HepG2 (cell line): ENCODE measurements around the gene TMC8. TPM values are rescaled to one million over a fixed set of nuclear protein-coding genes. Genes with fewer than 3 reads are reported as not detected.
A peak's percentile ranks its signal among the peaks of the same experiment; 100 is the strongest.

Experiments used
- ARHGAP35 ChIP-seq: sonication (generic); formaldehyde crosslinking; IDR thresholded peaks from 2 replicates; pipeline ENCODE4 v1.9.0; 2022; ENCODE audit warnings: mild to moderate bottlenecking, inconsistent platforms, moderate library complexity, missing genetic modification reagents, borderline replicate concordance
- ESRRA ChIP-seq: sonication (generic); formaldehyde crosslinking; IDR thresholded peaks from 2 replicates; pipeline ENCODE4 v1.5.1; 2020; ENCODE audit warnings: mild to moderate bottlenecking, low read depth, missing genetic modification reagents
- MTA1 ChIP-seq: sonication (generic); formaldehyde crosslinking; IDR thresholded peaks from 2 replicates; pipeline ENCODE4 v1.4.0; 2020; ENCODE audit warnings: missing genetic modification reagents, mild to moderate bottlenecking, borderline replicate concordance
- NAIF1 ChIP-seq: sonication (generic); formaldehyde crosslinking; IDR thresholded peaks from 2 replicates; pipeline ENCODE4 v1.5.0; 2020; ENCODE audit warnings: mild to moderate bottlenecking, missing genetic modification reagents, borderline replicate concordance
- PHB2 ChIP-seq: fragments of 450-650 bp; IDR thresholded peaks from 2 replicates; pipeline ENCODE4 v1.6.1; 2018; ENCODE audit not compliant: partially characterized antibody
- PPARG ChIP-seq: conservative IDR thresholded peaks from 2 replicates; pipeline ENCODE4 v1.6.1; 2016; ENCODE audit warnings: missing biosample characterization, missing genetic modification reagents
- REPIN1 ChIP-seq: sonication (generic); formaldehyde crosslinking; IDR thresholded peaks from 2 replicates; pipeline ENCODE4 v1.8.0; 2022; ENCODE audit warnings: missing genetic modification reagents, low read depth, mild to moderate bottlenecking, borderline replicate concordance
- XRCC5 ChIP-seq: fragments of 200-400 bp; formaldehyde crosslinking; optimal IDR thresholded peaks from 2 replicates; pipeline ENCODE3; 2017; ENCODE audit warnings: mild to moderate bottlenecking, low read length
- ZNF274 ChIP-seq: sonication (generic); formaldehyde crosslinking; IDR thresholded peaks from 2 replicates; pipeline ENCODE4 v1.5.1; 2020; ENCODE audit warnings: mild to moderate bottlenecking, missing genetic modification reagents
- ZNF33A ChIP-seq: sonication (generic); formaldehyde crosslinking; IDR thresholded peaks from 2 replicates; pipeline ENCODE4 v1.5.1; 2020; ENCODE audit warnings: missing genetic modification reagents, mild to moderate bottlenecking, moderate library complexity, borderline replicate concordance
- ZNF616 ChIP-seq: sonication (generic); formaldehyde crosslinking; IDR thresholded peaks from 2 replicates; pipeline ENCODE4 v1.5.0; 2020; ENCODE audit warnings: low read depth, mild to moderate bottlenecking, missing genetic modification reagents
- ZNF75D ChIP-seq: sonication (generic); formaldehyde crosslinking; IDR thresholded peaks from 2 replicates; pipeline ENCODE4 v1.8.1; 2023; ENCODE audit warnings: missing genetic modification reagents, mild to moderate bottlenecking, borderline replicate concordance
- ZNF775 ChIP-seq: sonication (generic); formaldehyde crosslinking; IDR thresholded peaks from 2 replicates; pipeline ENCODE4 v1.4.0; 2020; ENCODE audit warnings: missing genetic modification reagents, mild to moderate bottlenecking, moderate library complexity, borderline replicate concordance
- polyA plus RNA-seq, 8 experiments: library from polyadenylated mRNA; depleted of rRNA in 3 of 8; stranded (reverse) in 7 of 8; unstranded in 1 of 8; fragments of >200 nt; fragmentation: Illumina TruSeq in 4 of 8; extraction: Trizol in 4 of 8; gene quantifications; 2 replicates each; pipeline versions ENCODE4 v1.2.1 to v1.2.3, GENCODE V29; 2011 to 2016; ENCODE audit warnings: low read depth in 4 of 8, missing spikeins in 1 of 8, mixed read lengths in 1 of 8; ENCODE audit not compliant: insufficient read depth in 1 of 8
- total RNA-seq, 5 experiments: library from RNA; depleted of rRNA; stranded (reverse); fragments of >200 nt; fragmentation: Illumina TruSeq; extraction: Trizol; gene quantifications; 2 replicates each; pipeline ENCODE4 v1.2.3, GENCODE V29; 2016; ENCODE audit warnings: low read depth in 1 of 5
- TF ChIP-seq, protein P1 (sequence below): sonication (generic); formaldehyde crosslinking; IDR thresholded peaks from 2 replicates; pipeline ENCODE4 v1.4.0; 2020; ENCODE audit warnings: missing genetic modification reagents
- TF ChIP-seq, protein P2 (sequence below): sonication (generic); formaldehyde crosslinking; conservative IDR thresholded peaks from 2 replicates; pipeline ENCODE4 v1.8.0; 2022; ENCODE audit warnings: low read depth, missing genetic modification reagents
- TF ChIP-seq, protein P3 (sequence below): IDR thresholded peaks from 2 replicates; pipeline ENCODE4 v1.6.1; 2016; ENCODE audit warnings: low read depth, borderline replicate concordance
- TF ChIP-seq, protein P4 (sequence below): fragments of 450-650 bp; IDR thresholded peaks from 2 replicates; pipeline ENCODE4 v1.6.1; 2017; ENCODE audit warnings: mild to moderate bottlenecking
- TF ChIP-seq, protein P5 (sequence below): IDR thresholded peaks from 2 replicates; pipeline ENCODE4 v1.6.1; 2016; ENCODE audit warnings: missing biosample characterization, missing genetic modification reagents, low read depth
- TF ChIP-seq, protein P6 (sequence below): sonication (generic); formaldehyde crosslinking; IDR thresholded peaks from 2 replicates; pipeline ENCODE4 v1.4.0; 2020; ENCODE audit warnings: missing genetic modification reagents

TMC8 gene
- total and polyA plus RNA-seq, 2 of the 13 experiments (the other 11 are each of a cell fraction or from before 2014, with no cell fraction given) = 0.53 to 7.8 TPM

DNA sequence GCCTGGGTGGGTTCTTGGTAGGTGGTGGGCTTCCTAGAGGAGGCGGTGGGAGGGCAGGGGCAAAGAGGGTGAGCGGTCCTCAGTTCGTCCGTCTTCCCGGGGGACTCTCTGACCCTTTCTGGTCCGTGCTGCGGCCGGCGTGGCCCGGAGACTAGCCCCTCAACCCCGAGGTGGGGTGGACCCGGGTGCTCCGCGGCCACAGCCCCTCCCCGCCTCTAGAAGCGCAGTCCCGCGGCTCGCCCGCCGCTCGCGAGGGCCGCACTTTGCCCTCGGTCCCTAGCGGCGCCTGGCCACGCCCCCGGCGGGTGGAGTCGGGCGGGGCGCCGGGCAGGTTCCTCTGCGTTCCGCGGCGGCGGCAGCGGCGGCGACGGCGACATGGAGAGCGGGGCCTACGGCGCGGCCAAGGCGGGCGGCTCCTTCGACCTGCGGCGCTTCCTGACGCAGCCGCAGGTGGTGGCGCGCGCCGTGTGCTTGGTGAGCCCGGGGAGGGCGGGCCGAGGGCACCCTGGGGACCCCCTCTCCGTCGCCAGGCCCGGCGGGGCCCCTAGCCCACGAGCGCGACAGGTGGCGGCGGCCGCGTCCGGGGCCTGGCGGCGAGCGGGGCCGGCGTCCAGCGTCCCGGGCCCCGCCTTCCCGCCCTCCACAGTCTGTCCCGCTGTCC, 37.8 kb downstream of the TMC8 start, which contains the start of gene SYNGR2 (continued):
- 0 out of 2 replicates have a peak, but pooled peaks have one; percentile 50 for TF ChIP-seq PPARG
- TF ChIP-seq, protein P1, sequence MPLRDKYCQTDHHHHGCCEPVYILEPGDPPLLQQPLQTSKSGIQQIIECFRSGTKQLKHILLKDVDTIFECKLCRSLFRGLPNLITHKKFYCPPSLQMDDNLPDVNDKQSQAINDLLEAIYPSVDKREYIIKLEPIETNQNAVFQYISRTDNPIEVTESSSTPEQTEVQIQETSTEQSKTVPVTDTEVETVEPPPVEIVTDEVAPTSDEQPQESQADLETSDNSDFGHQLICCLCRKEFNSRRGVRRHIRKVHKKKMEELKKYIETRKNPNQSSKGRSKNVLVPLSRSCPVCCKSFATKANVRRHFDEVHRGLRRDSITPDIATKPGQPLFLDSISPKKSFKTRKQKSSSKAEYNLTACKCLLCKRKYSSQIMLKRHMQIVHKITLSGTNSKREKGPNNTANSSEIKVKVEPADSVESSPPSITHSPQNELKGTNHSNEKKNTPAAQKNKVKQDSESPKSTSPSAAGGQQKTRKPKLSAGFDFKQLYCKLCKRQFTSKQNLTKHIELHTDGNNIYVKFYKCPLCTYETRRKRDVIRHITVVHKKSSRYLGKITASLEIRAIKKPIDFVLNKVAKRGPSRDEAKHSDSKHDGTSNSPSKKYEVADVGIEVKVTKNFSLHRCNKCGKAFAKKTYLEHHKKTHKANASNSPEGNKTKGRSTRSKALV (CRISPR knock-in tag) = no peak
- TF ChIP-seq NAIF1 (CRISPR knock-in tag) = no peak
- TF ChIP-seq PHB2 = no peak
- TF ChIP-seq ZNF75D (CRISPR knock-in tag) = no peak
- peak; percentile 82; the same call in 1 of the 2 replicates for TF ChIP-seq MTA1 (CRISPR knock-in tag)
- TF ChIP-seq, protein P2, sequence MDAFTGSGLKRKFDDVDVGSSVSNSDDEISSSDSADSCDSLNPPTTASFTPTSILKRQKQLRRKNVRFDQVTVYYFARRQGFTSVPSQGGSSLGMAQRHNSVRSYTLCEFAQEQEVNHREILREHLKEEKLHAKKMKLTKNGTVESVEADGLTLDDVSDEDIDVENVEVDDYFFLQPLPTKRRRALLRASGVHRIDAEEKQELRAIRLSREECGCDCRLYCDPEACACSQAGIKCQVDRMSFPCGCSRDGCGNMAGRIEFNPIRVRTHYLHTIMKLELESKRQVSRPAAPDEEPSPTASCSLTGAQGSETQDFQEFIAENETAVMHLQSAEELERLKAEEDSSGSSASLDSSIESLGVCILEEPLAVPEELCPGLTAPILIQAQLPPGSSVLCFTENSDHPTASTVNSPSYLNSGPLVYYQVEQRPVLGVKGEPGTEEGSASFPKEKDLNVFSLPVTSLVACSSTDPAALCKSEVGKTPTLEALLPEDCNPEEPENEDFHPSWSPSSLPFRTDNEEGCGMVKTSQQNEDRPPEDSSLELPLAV (CRISPR knock-in tag) = no peak
- no peak; the same call in 1 of the 2 replicates for TF ChIP-seq ZNF274 (CRISPR knock-in tag)
- TF ChIP-seq, protein P3, sequence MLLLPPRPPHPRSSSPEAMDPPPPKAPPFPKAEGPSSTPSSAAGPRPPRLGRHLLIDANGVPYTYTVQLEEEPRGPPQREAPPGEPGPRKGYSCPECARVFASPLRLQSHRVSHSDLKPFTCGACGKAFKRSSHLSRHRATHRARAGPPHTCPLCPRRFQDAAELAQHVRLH (CRISPR knock-in tag) = no peak
- TF ChIP-seq XRCC5 = peak; percentile 61
- TF ChIP-seq ESRRA = peak; percentile 22; the same call in 1 of the 2 replicates
- TF ChIP-seq, protein P4, sequence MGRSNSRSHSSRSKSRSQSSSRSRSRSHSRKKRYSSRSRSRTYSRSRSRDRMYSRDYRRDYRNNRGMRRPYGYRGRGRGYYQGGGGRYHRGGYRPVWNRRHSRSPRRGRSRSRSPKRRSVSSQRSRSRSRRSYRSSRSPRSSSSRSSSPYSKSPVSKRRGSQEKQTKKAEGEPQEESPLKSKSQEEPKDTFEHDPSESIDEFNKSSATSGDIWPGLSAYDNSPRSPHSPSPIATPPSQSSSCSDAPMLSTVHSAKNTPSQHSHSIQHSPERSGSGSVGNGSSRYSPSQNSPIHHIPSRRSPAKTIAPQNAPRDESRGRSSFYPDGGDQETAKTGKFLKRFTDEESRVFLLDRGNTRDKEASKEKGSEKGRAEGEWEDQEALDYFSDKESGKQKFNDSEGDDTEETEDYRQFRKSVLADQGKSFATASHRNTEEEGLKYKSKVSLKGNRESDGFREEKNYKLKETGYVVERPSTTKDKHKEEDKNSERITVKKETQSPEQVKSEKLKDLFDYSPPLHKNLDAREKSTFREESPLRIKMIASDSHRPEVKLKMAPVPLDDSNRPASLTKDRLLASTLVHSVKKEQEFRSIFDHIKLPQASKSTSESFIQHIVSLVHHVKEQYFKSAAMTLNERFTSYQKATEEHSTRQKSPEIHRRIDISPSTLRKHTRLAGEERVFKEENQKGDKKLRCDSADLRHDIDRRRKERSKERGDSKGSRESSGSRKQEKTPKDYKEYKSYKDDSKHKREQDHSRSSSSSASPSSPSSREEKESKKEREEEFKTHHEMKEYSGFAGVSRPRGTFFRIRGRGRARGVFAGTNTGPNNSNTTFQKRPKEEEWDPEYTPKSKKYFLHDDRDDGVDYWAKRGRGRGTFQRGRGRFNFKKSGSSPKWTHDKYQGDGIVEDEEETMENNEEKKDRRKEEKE = no peak
- no peak for TF ChIP-seq REPIN1 (CRISPR knock-in tag)
- no peak for TF ChIP-seq ZNF775 (CRISPR knock-in tag)
- no peak for TF ChIP-seq ZNF33A (CRISPR knock-in tag)
- TF ChIP-seq, protein P5, sequence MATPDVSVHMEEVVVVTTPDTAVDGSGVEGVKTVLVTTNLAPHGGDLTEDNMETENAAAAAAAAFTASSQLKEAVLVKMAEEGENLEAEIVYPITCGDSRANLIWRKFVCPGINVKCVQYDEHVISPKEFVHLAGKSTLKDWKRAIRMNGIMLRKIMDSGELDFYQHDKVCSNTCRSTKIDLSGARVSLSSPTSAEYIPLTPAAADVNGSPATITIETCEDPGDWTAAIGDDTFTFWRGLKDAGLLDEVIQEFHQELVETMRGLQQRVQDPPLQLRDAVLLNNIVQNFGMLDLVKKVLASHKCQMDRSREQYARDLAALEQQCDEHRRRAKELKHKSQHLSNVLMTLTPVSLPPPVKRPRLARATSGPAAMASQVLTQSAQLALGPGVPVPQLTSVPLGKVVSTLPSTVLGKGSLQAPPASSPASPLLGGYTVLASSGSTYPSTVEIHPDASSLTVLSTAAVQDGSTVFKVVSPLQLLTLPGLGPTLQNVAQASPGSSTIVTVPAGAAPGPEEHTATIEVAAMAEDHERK (CRISPR knock-in tag) = no peak
- TF ChIP-seq, protein P6, sequence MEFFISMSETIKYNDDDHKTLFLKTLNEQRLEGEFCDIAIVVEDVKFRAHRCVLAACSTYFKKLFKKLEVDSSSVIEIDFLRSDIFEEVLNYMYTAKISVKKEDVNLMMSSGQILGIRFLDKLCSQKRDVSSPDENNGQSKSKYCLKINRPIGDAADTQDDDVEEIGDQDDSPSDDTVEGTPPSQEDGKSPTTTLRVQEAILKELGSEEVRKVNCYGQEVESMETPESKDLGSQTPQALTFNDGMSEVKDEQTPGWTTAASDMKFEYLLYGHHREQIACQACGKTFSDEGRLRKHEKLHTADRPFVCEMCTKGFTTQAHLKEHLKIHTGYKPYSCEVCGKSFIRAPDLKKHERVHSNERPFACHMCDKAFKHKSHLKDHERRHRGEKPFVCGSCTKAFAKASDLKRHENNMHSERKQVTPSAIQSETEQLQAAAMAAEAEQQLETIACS (CRISPR knock-in tag) = peak; percentile 92
- no peak for TF ChIP-seq ARHGAP35 (CRISPR knock-in tag)
- TF ChIP-seq ZNF616 (CRISPR knock-in tag) = peak; percentile 28; the same call in 1 of the 2 replicates
